DOHH2 (cell line): ENCODE results near the gene SIPA1L3.

Source experiments
- H3F3A ChIP-seq: fragments of 200-600 bp; sonication (generic), shearing (Covaris generic); 2 replicates; pipeline ENCODE4 v1.6.0; 2016; ENCODE audit warnings: antibody characterized with exemption, mild to moderate bottlenecking; ENCODE audit not compliant: control insufficient read depth, insufficient read depth
- H3K27ac ChIP-seq: fragments of 200-600 bp; sonication (generic); 2 replicates; pipeline ENCODE4 v1.5.1; 2014; ENCODE audit warnings: low read depth, mild to moderate bottlenecking, low read length, moderate library complexity
- H3K27me3 ChIP-seq: fragments of 200-600 bp; sonication (generic); 2 replicates; pipeline ENCODE4 v1.6.1; 2014; ENCODE audit warnings: mild to moderate bottlenecking, low read length, mixed read lengths; ENCODE audit not compliant: control insufficient read depth
- H3K36me3 ChIP-seq: fragments of 200-600 bp; sonication (generic); 2 replicates; pipeline ENCODE4 v1.6.1; 2014; ENCODE audit warnings: mild to moderate bottlenecking, low read length, moderate library complexity, mixed read lengths; ENCODE audit not compliant: control insufficient read depth
- H3K4me1 ChIP-seq: fragments of 200-600 bp; sonication (generic); 2 replicates; pipeline ENCODE4 v1.6.1; 2014; ENCODE audit warnings: mild to moderate bottlenecking, low read length, mixed read lengths; ENCODE audit not compliant: control insufficient read depth
- H3K4me2 ChIP-seq: fragments of 200-600 bp; sonication (generic); 2 replicates; pipeline ENCODE4 v1.6.0; 2014; ENCODE audit warnings: mild to moderate bottlenecking, low read length, moderate library complexity
- H3K4me3 ChIP-seq: fragments of 200-600 bp; sonication (generic); 2 replicates; pipeline ENCODE4 v1.5.1; 2014; ENCODE audit warnings: mild to moderate bottlenecking, low read length, mixed read lengths
- H3K79me2 ChIP-seq: fragments of 200-600 bp; sonication (generic); 2 replicates; pipeline ENCODE4 v1.6.1; 2014; ENCODE audit warnings: mild to moderate bottlenecking, low read length, mixed read lengths; ENCODE audit not compliant: control insufficient read depth
- H3K9me2 ChIP-seq: fragments of 200-600 bp; sonication (generic); replicated peaks from 2 replicates; pipeline ENCODE4 v1.6.1; 2014; ENCODE audit warnings: mild to moderate bottlenecking, low read length, mixed read lengths; ENCODE audit not compliant: control insufficient read depth
- H3K9me3 ChIP-seq: fragments of 200-600 bp; sonication (generic); 2 replicates; pipeline ENCODE4 v1.6.1; 2014; ENCODE audit warnings: antibody characterized with exemption, low read length, mixed read lengths; ENCODE audit not compliant: control insufficient read depth, insufficient read depth
- H4K20me1 ChIP-seq: fragments of 200-600 bp; sonication (generic); 2 replicates; pipeline ENCODE4 v1.6.0; 2014; ENCODE audit warnings: low read depth, mild to moderate bottlenecking, antibody characterized with exemption, low read length, moderate library complexity; ENCODE audit not compliant: control insufficient read depth, insufficient read depth
- CTCF ChIP-seq: fragments of 200-600 bp; sonication (generic); IDR thresholded peaks from one replicate; pipeline ENCODE4 v1.5.1; 2014; ENCODE audit warnings: antibody characterized with exemption, mild to moderate bottlenecking, low read depth, low read length; ENCODE audit not compliant: poor library complexity, severe bottlenecking
- EZH2phosphoT487 ChIP-seq: fragments of 200-600 bp; sonication (generic); IDR thresholded peaks from 2 replicates; pipeline ENCODE4 v1.6.1; 2017; ENCODE audit warnings: borderline replicate concordance, mild to moderate bottlenecking, antibody characterized with exemption, low read length, moderate library complexity, mixed read lengths

The SIPA1L3 gene

GRCh38 chr19:37926255-37926654, 19.2 kb downstream of the SIPA1L3 start:
- Histone ChIP-seq H3K36me3 (peaks cover 37% of the 10 kb centered on the region), H3K9me3 (no peaks in the 10 kb centered on the region), H3K27ac (peak overlapping the region; percentile 96), H3F3A (peaks cover 36% of the 10 kb centered on the region), H3K4me1 (peaks cover 98% of the 10 kb centered on the region), H3K9me2 (no peaks in the 10 kb centered on the region), H3K4me3 (peak overlapping the region; percentile 67), H3K27me3 (no peaks in the 10 kb centered on the region), H3K79me2 (peaks cover 81% of the 10 kb centered on the region), H3K4me2 (peak overlapping the region; percentile 72), H4K20me1 (no peaks in the 10 kb centered on the region)
- no peak for TF ChIP-seq EZH2phosphoT487
- TF ChIP-seq CTCF: no peak

GRCh38 chr19:37926711-37927110, 19.7 kb downstream of the SIPA1L3 start:
- peaks cover 38% of the 10 kb centered on the region for H3F3A ChIP-seq
- H3K27ac ChIP-seq: peak overlapping the region; percentile 96
- H3K4me2 ChIP-seq: peak overlapping the region; percentile 72
- no peak for TF ChIP-seq EZH2phosphoT487
- TF ChIP-seq CTCF: no peak
- H3K27me3 ChIP-seq: no peaks in the 10 kb centered on the region
- peak overlapping the region; percentile 67 for H3K4me3 ChIP-seq
- no peaks in the 10 kb centered on the region for H3K9me2 ChIP-seq
- H4K20me1 ChIP-seq: no peaks in the 10 kb centered on the region
- H3K4me1 ChIP-seq: peaks cover 98% of the 10 kb centered on the region
- peaks cover 79% of the 10 kb centered on the region for H3K79me2 ChIP-seq
- peaks cover 32% of the 10 kb centered on the region for H3K36me3 ChIP-seq
- no peaks in the 10 kb centered on the region for H3K9me3 ChIP-seq

- H3K9me3 ChIP-seq: no peaks in the 10 kb centered on the region
- TF ChIP-seq CTCF (no peak), EZH2phosphoT487 (no peak)
- no peaks in the 10 kb centered on the region for H3K9me2 ChIP-seq
- peaks cover 99% of the 10 kb centered on the region for H3K4me1 ChIP-seq
- H3K27ac ChIP-seq: peak overlapping the region; percentile 96
- H3K27me3 ChIP-seq: no peaks in the 10 kb centered on the region
- peak overlapping the region; percentile 72 for H3K4me2 ChIP-seq
- H3K79me2 ChIP-seq: peaks cover 88% of the 10 kb centered on the region
- H3K36me3 ChIP-seq: peaks cover 33% of the 10 kb centered on the region
- peak overlapping the region; percentile 67 for H3K4me3 ChIP-seq
- H4K20me1 ChIP-seq: no peaks in the 10 kb centered on the region
- peaks cover 40% of the 10 kb centered on the region for H3F3A ChIP-seq
These were observed 21.7 kb downstream of the SIPA1L3 start for GRCh38 chr19:37928527-37929286.
